H9 (cell line): ENCODE data around the gene LEFTY2. TPM values are rescaled to one million over a fixed set of nuclear protein-coding genes. Genes with fewer than 3 reads are reported as not detected.

Experiments
- DNase-seq: peaks from one replicate; pipeline ENCODE4 v3.0.0-alpha.2; 2017
- H2AFZ ChIP-seq: one replicate; pipeline ENCODE4 v1.6.1; 2013; ENCODE audit warnings: mild to moderate bottlenecking, low read length, control low read depth, moderate library complexity
- H2AK5ac ChIP-seq: 2 replicates; pipeline ENCODE4 v1.6.1; 2013; ENCODE audit warnings: low read length, control low read depth, mixed read lengths; ENCODE audit not compliant: insufficient read length
- H2BK120ac ChIP-seq: one replicate; pipeline ENCODE4 v1.6.1; 2013; ENCODE audit warnings: low read depth, mild to moderate bottlenecking, low read length, control low read depth, inconsistent platforms; ENCODE audit not compliant: poor library complexity, severe bottlenecking
- H2BK12ac ChIP-seq: 2 replicates; pipeline ENCODE4 v1.6.1; 2013; ENCODE audit warnings: low read length, control low read depth, mixed read lengths, low read depth; ENCODE audit not compliant: insufficient read length
- H2BK15ac ChIP-seq: 2 replicates; pipeline ENCODE4 v1.6.1; 2013; ENCODE audit warnings: low read depth, low read length, control low read depth
- H2BK20ac ChIP-seq: one replicate; pipeline ENCODE4 v1.6.1; 2013; ENCODE audit warnings: low read depth, mild to moderate bottlenecking, low read length, control low read depth, inconsistent platforms; ENCODE audit not compliant: poor library complexity, severe bottlenecking
- H2BK5ac ChIP-seq: 2 replicates; pipeline ENCODE4 v1.6.1; 2013; ENCODE audit warnings: low read length, control low read depth, mixed read lengths; ENCODE audit not compliant: insufficient read length
- H3K14ac ChIP-seq: 2 replicates; pipeline ENCODE4 v1.6.1; 2013; ENCODE audit warnings: low read length, control low read depth; ENCODE audit not compliant: insufficient read depth
- H3K18ac ChIP-seq: 2 replicates; pipeline ENCODE4 v1.6.1; 2013; ENCODE audit warnings: low read depth, mild to moderate bottlenecking, mixed read lengths, low read length, control low read depth; ENCODE audit not compliant: insufficient read length
- H3K23ac ChIP-seq: 2 replicates; pipeline ENCODE4 v1.6.1; 2013; ENCODE audit warnings: low read length, control low read depth, mixed read lengths, low read depth; ENCODE audit not compliant: insufficient read length
- H3K23me2 ChIP-seq: 2 replicates; pipeline ENCODE4 v1.6.1; 2013; ENCODE audit warnings: low read depth, mild to moderate bottlenecking, mixed read lengths, low read length, control low read depth; ENCODE audit not compliant: insufficient read length, poor library complexity, severe bottlenecking
- H3K27ac ChIP-seq: 2 replicates; pipeline ENCODE4 v1.5.1; 2013; ENCODE audit warnings: low read length, control low read depth, mixed read lengths, low read depth; ENCODE audit not compliant: insufficient read length
- H3K27me3 ChIP-seq: 2 replicates; pipeline ENCODE4 v1.6.1; 2013; ENCODE audit warnings: low read length, control low read depth, inconsistent platforms; ENCODE audit not compliant: insufficient read depth
- H3K4ac ChIP-seq: 2 replicates; pipeline ENCODE4 v1.6.1; 2013; ENCODE audit warnings: low read depth, mild to moderate bottlenecking, control low read depth, inconsistent platforms, low read length, moderate library complexity
- H3K4me1 ChIP-seq: 2 replicates; pipeline ENCODE4 v1.6.1; 2013; ENCODE audit warnings: low read length, control low read depth, inconsistent platforms; ENCODE audit not compliant: insufficient read depth
- H3K4me2 ChIP-seq: 2 replicates; pipeline ENCODE4 v1.6.1; 2013; ENCODE audit warnings: low read length, control low read depth, mixed read lengths; ENCODE audit not compliant: insufficient read length, insufficient read depth
- H3K56ac ChIP-seq: 2 replicates; pipeline ENCODE4 v1.6.1; 2013; ENCODE audit warnings: low read depth, mild to moderate bottlenecking, mixed read lengths, low read length, control low read depth; ENCODE audit not compliant: insufficient read length
- H3K79me1 ChIP-seq: 2 replicates; pipeline ENCODE4 v1.6.1; 2013; ENCODE audit warnings: low read depth, mild to moderate bottlenecking, moderate library complexity, low read length, control low read depth, inconsistent platforms; ENCODE audit not compliant: insufficient read depth, poor library complexity, severe bottlenecking
- H3K79me2 ChIP-seq: 2 replicates; pipeline ENCODE4 v1.6.1; 2013; ENCODE audit warnings: low read length, control low read depth, inconsistent platforms; ENCODE audit not compliant: insufficient read depth
- H3K9ac ChIP-seq: 2 replicates; pipeline ENCODE4 v1.6.1; 2013; ENCODE audit warnings: low read length, control low read depth, mixed read lengths; ENCODE audit not compliant: insufficient read length; ENCODE audit errors: extremely low read depth
- H3K9me3 ChIP-seq: one replicate; pipeline ENCODE4 v1.6.1; 2013; ENCODE audit warnings: low read depth, low read length, inconsistent platforms; ENCODE audit not compliant: control insufficient read depth
- H3T11ph ChIP-seq: one replicate; pipeline ENCODE4 v1.6.1; 2013; ENCODE audit warnings: mild to moderate bottlenecking, low read length, control low read depth, inconsistent platforms
- H4K20me1 ChIP-seq: one replicate; pipeline ENCODE4 v1.6.1; 2013; ENCODE audit not compliant: control insufficient read depth, insufficient read length, insufficient read depth
- H4K5ac ChIP-seq: 2 replicates; pipeline ENCODE4 v1.6.1; 2013; ENCODE audit warnings: low read depth, mild to moderate bottlenecking, mixed read lengths, low read length, control low read depth; ENCODE audit not compliant: insufficient read length
- H4K8ac ChIP-seq: replicated peaks from 2 replicates; pipeline ENCODE4 v1.6.1; 2013; ENCODE audit warnings: low read length, control low read depth, mixed read lengths, low read depth; ENCODE audit not compliant: insufficient read length
- H4K91ac ChIP-seq: 2 replicates; pipeline ENCODE4 v1.6.1; 2013; ENCODE audit warnings: low read depth, mild to moderate bottlenecking, moderate library complexity, mixed read lengths, low read length, control low read depth; ENCODE audit not compliant: insufficient read length
- H3K27ac Mint-ChIP-seq, 3 experiments: 2 replicates in 2 of 3; 3 replicates in 1 of 3; pipeline ENCODE4 v1.8.0; 2020 to 2021; ENCODE audit warnings: mixed read lengths in 3 of 3, mild to moderate bottlenecking in 1 of 3, moderate library complexity in 1 of 3
- H3K27me3 Mint-ChIP-seq: 2 replicates; pipeline ENCODE4 v1.8.0; 2021; ENCODE audit warnings: low read depth, mild to moderate bottlenecking, moderate library complexity, mixed read lengths
- H3K36me3 Mint-ChIP-seq, 3 experiments: 2 replicates in 2 of 3; 3 replicates in 1 of 3; pipeline ENCODE4 v1.8.0; 2020 to 2021; ENCODE audit warnings: low read depth in 3 of 3, mixed read lengths in 3 of 3; ENCODE audit not compliant: insufficient read depth in 1 of 3
- H3K4me1 Mint-ChIP-seq, 2 experiments: 2 replicates each; pipeline ENCODE4 v1.8.0; 2020; ENCODE audit warnings: mixed read lengths in 2 of 2
- H3K4me3 Mint-ChIP-seq, 2 experiments: 2 replicates in 1 of 2; 3 replicates in 1 of 2; pipeline ENCODE4 v1.8.0; 2020 to 2021; ENCODE audit warnings: mild to moderate bottlenecking in 2 of 2, mixed read lengths in 2 of 2, moderate library complexity in 1 of 2
- H3K9me3 Mint-ChIP-seq, 2 experiments: 2 replicates in 1 of 2; 3 replicates in 1 of 2; pipeline ENCODE4 v1.8.0; 2020; ENCODE audit warnings: mild to moderate bottlenecking in 2 of 2, mixed read lengths in 2 of 2, moderate library complexity in 1 of 2
- WGBS: extraction: QIAGEN DNeasy Blood & Tissue Kit; methylation state at CpG from one replicate; pipeline ENCODE4 v1.1.7; 2013; ENCODE audit warnings: missing lambda C conversion rate, low lambda C conversion rate, mixed read lengths; ENCODE audit not compliant: insufficient read length; ENCODE audit errors: extremely low coverage; 5-methylcytosine and 5-hydroxymethylcytosine counted together
- total RNA-seq: library from RNA; stranded (reverse); gene quantifications from 2 replicates; pipeline ENCODE4 v1.2.1, GENCODE V29; 2021
- TF ChIP-seq, protein P1 (sequence below): fragments of 200-600 bp; sonication (generic); conservative IDR thresholded peaks from 3 replicates; pipeline ENCODE4 v1.8.0; 2021; ENCODE audit warnings: antibody characterized with exemption, mild to moderate bottlenecking

Gene LEFTY2
- total RNA-seq, 1 experiment from 2014 or later, result 16.3 TPM

GRCh38 chr1:225915538-225915991, 25.5 kb downstream of the LEFTY2 start:
- Histone ChIP-seq H3K27me3 (no peaks in the 10 kb centered on the region), H3K14ac (no peak overlapping the region), H3K4me2 (no peak overlapping the region), H3K23ac (no peak overlapping the region), H3K18ac (no peak overlapping the region), H3K79me1 (no peaks in the 10 kb centered on the region), H3K9me3 (no peaks in the 10 kb centered on the region), H3K27ac (no peak overlapping the region), H4K8ac (no peak overlapping the region), H4K91ac (no peak overlapping the region), H3K4me1 (no peaks in the 10 kb centered on the region; the same call in 1 of the 2 replicates), H3K56ac (no peak overlapping the region), H3K9ac (no peak overlapping the region), H2BK20ac (no peak overlapping the region), H3K23me2 (no peaks in the 10 kb centered on the region), H3K79me2 (no peaks in the 10 kb centered on the region), H2AK5ac (no peak overlapping the region), H2BK15ac (no peak overlapping the region), H2BK120ac (no peak overlapping the region), H2BK12ac (no peak overlapping the region), H3K4ac (no peak overlapping the region), H2BK5ac (no peak overlapping the region), H2AFZ (no peak overlapping the region), H4K5ac (no peak overlapping the region), H3T11ph (no peak overlapping the region), H4K20me1 (no peaks in the 10 kb centered on the region)
- H3K27me3 Mint-ChIP-seq, result peaks cover 5% of the 10 kb centered on the region; the same call in 1 of the 2 replicates
- no CpG with 5 or more reads among the region's 7 CpGs for WGBS
- DNase-seq, result no peak
- TF ChIP-seq, protein P1, sequence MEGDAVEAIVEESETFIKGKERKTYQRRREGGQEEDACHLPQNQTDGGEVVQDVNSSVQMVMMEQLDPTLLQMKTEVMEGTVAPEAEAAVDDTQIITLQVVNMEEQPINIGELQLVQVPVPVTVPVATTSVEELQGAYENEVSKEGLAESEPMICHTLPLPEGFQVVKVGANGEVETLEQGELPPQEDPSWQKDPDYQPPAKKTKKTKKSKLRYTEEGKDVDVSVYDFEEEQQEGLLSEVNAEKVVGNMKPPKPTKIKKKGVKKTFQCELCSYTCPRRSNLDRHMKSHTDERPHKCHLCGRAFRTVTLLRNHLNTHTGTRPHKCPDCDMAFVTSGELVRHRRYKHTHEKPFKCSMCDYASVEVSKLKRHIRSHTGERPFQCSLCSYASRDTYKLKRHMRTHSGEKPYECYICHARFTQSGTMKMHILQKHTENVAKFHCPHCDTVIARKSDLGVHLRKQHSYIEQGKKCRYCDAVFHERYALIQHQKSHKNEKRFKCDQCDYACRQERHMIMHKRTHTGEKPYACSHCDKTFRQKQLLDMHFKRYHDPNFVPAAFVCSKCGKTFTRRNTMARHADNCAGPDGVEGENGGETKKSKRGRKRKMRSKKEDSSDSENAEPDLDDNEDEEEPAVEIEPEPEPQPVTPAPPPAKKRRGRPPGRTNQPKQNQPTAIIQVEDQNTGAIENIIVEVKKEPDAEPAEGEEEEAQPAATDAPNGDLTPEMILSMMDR, result no peak
- H3K27ac Mint-ChIP-seq, result peak overlapping the region in 2 of 3 experiments; percentile 7 to 22; a peak in 3 of 7 replicates
- H3K4me1 Mint-ChIP-seq, result peaks cover 5 to 10% of the 10 kb centered on the region in 2 experiments; a peak in 3 of 4 replicates
- no peak overlapping the region for H3K4me3 Mint-ChIP-seq
- H3K36me3 Mint-ChIP-seq, result peaks cover 20 to 37% (median 32%) of the 10 kb centered on the region in 3 experiments; a peak in 6 of 7 replicates
- H3K9me3 Mint-ChIP-seq, result no peaks in the 10 kb centered on the region
